ENCODE results near the gene MRGPRG. TPM values are rescaled to one million over a fixed set of nuclear protein-coding genes. Genes with fewer than 3 reads are reported as not detected.

Gene MRGPRG
- total RNA-seq, 2 donors from 2014 or later: not detected

- Mint-ChIP-seq H3K4me3 (no peak overlapping the region), H3K9me3 (no peaks in the 10 kb centered on the region), H3K4me1 (no peaks in the 10 kb centered on the region), H3K27ac (no peak overlapping the region), H3K36me3 (ENCODE audit: low read depth) (no peaks in the 10 kb centered on the region), H3K27me3 (ENCODE audit: insufficient read depth) (peaks cover 45% of the 10 kb centered on the region)
- peaks cover 3% of the 10 kb centered on the region for H3K4me1 ChIP-seq (ENCODE audit: control insufficient read depth, insufficient read depth, low read length)
- H3K36me3 ChIP-seq (ENCODE audit: control insufficient read depth, insufficient read depth, low read length): no peaks in the 10 kb centered on the region
- WGBS, 2 experiments (ENCODE audit: insufficient coverage in 1 of 2, insufficient read length in 1 of 2): 7% methylated on average over 21 to 51 of the region's 51 CpGs
- no peak overlapping the region for H3K27ac ChIP-seq (ENCODE audit: low read depth, low read length)
- peak; percentile 78 for DNase-seq
- peak overlapping the region; percentile 41 for H3K4me3 ChIP-seq (ENCODE audit: low read length)
- TF ChIP-seq, protein P1, sequence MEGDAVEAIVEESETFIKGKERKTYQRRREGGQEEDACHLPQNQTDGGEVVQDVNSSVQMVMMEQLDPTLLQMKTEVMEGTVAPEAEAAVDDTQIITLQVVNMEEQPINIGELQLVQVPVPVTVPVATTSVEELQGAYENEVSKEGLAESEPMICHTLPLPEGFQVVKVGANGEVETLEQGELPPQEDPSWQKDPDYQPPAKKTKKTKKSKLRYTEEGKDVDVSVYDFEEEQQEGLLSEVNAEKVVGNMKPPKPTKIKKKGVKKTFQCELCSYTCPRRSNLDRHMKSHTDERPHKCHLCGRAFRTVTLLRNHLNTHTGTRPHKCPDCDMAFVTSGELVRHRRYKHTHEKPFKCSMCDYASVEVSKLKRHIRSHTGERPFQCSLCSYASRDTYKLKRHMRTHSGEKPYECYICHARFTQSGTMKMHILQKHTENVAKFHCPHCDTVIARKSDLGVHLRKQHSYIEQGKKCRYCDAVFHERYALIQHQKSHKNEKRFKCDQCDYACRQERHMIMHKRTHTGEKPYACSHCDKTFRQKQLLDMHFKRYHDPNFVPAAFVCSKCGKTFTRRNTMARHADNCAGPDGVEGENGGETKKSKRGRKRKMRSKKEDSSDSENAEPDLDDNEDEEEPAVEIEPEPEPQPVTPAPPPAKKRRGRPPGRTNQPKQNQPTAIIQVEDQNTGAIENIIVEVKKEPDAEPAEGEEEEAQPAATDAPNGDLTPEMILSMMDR (conservative IDR thresholded peaks at IDR 0.05): peak; percentile 49
- peaks cover 87% of the 10 kb centered on the region for H3K27me3 ChIP-seq (ENCODE audit: control insufficient read depth, insufficient read depth, low read length, poor library complexity, severe bottlenecking)
- no peak overlapping the region for H3K9ac ChIP-seq (ENCODE audit: extremely low read depth, low read length, poor library complexity, severe bottlenecking)
- no peaks in the 10 kb centered on the region for H3K9me3 ChIP-seq (ENCODE audit: control insufficient read depth, low read length)
Measured at GRCh38 chr11:3203221-3204043, 15.2 kb downstream of the MRGPRG start.

GRCh38 chr11:3202759-3203158, 15.9 kb downstream of the MRGPRG start:
- TF ChIP-seq, protein P1 (conservative IDR thresholded peaks at IDR 0.05): no peak
- H3K27ac Mint-ChIP-seq: no peak overlapping the region
- Histone ChIP-seq H3K36me3 (ENCODE audit: control insufficient read depth, insufficient read depth, low read length) (no peaks in the 10 kb centered on the region), H3K9me3 (ENCODE audit: control insufficient read depth, low read length) (no peaks in the 10 kb centered on the region), H3K27ac (ENCODE audit: low read depth, low read length) (no peak overlapping the region), H3K4me3 (ENCODE audit: low read length) (peak overlapping the region; percentile 41), H3K4me1 (ENCODE audit: control insufficient read depth, insufficient read depth, low read length) (peaks cover 3% of the 10 kb centered on the region), H3K27me3 (ENCODE audit: control insufficient read depth, insufficient read depth, low read length, poor library complexity, severe bottlenecking) (peaks cover 81% of the 10 kb centered on the region), H3K9ac (ENCODE audit: extremely low read depth, low read length, poor library complexity, severe bottlenecking) (no peak overlapping the region)
- DNase-seq: peak; percentile 47
- H3K4me1 Mint-ChIP-seq: no peaks in the 10 kb centered on the region
- H3K9me3 Mint-ChIP-seq: no peaks in the 10 kb centered on the region
- peaks cover 47% of the 10 kb centered on the region for H3K27me3 Mint-ChIP-seq (ENCODE audit: insufficient read depth)
- H3K36me3 Mint-ChIP-seq (ENCODE audit: low read depth): no peaks in the 10 kb centered on the region
- 5 to 16% methylated on average over 4 to 17 of the region's 17 CpGs for WGBS, 2 experiments (ENCODE audit: insufficient coverage in 1 of 2, insufficient read length in 1 of 2)
- no peak overlapping the region for H3K4me3 Mint-ChIP-seq

DNA sequence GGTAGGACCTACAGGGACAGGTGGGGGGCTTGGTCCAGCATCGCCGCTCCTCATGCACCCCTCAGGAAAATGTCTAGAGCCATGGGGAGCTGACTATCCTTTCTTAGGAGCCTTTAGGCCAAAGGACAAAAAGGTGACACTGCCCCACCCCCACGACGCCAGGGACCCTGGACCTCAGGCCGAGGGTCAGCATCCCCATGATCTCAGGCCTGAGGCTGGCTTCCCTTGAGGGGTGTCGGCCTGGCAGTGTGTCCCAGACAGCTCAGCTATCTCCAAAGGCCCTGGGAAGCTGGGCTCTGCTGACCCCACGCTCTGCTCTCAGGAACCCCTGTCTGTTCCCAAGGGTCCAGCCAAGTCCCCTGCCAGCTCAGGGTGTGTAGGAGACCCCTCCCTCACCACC, 16.3 kb downstream of the MRGPRG start:
- H3K4me3 Mint-ChIP-seq: no peak overlapping the region
- peaks cover 50% of the 10 kb centered on the region for H3K27me3 Mint-ChIP-seq (ENCODE audit: insufficient read depth)
- 82 to 84% methylated on average over 7 of the region's 7 CpGs for WGBS, 2 experiments (ENCODE audit: insufficient coverage in 1 of 2, insufficient read length in 1 of 2)

More for the DNA sequence above, 16.3 kb downstream of the MRGPRG start:
- Histone ChIP-seq H3K36me3 (ENCODE audit: control insufficient read depth, insufficient read depth, low read length) (no peaks in the 10 kb centered on the region), H3K27ac (ENCODE audit: low read depth, low read length) (no peak overlapping the region), H3K9me3 (ENCODE audit: control insufficient read depth, low read length) (no peaks in the 10 kb centered on the region), H3K4me1 (ENCODE audit: control insufficient read depth, insufficient read depth, low read length) (peaks cover 3% of the 10 kb centered on the region), H3K27me3 (ENCODE audit: control insufficient read depth, insufficient read depth, low read length, poor library complexity, severe bottlenecking) (peaks cover 79% of the 10 kb centered on the region), H3K4me3 (ENCODE audit: low read length) (no peak overlapping the region), H3K9ac (ENCODE audit: extremely low read depth, low read length, poor library complexity, severe bottlenecking) (no peak overlapping the region)
- TF ChIP-seq, protein P1 (conservative IDR thresholded peaks at IDR 0.05): no peak
- no peak overlapping the region for H3K27ac Mint-ChIP-seq
- peak; percentile 40 for DNase-seq
- no peaks in the 10 kb centered on the region for H3K9me3 Mint-ChIP-seq
- H3K36me3 Mint-ChIP-seq (ENCODE audit: low read depth): no peaks in the 10 kb centered on the region
- H3K4me1 Mint-ChIP-seq: no peaks in the 10 kb centered on the region

Data from endodermal cell (in vitro differentiated cells).